Mononuclear cell (primary cell): Measurements from ENCODE around the gene C19orf44. TPM values are rescaled to one million over a fixed set of nuclear protein-coding genes. Genes with fewer than 3 reads are reported as not detected.
A peak's percentile ranks its signal among the peaks of the same experiment; 100 is the strongest.
"Not testable (repeated sequence)": the region's sequence is repeated elsewhere in the genome, so short reads cannot be mapped to it uniquely, and the experiment has no call there.

ENCODE experiments used
- H3K27me3 ChIP-seq: 2 replicates; pipeline ENCODE4 v1.6.0; 2011; ENCODE audit warnings: low read length, control low read depth; ENCODE audit not compliant: insufficient read depth
- H3K4me1 ChIP-seq: 2 replicates; pipeline ENCODE4 v1.5.1; 2011; ENCODE audit warnings: mild to moderate bottlenecking, low read length, control low read depth; ENCODE audit not compliant: insufficient read depth
- H3K4me3 ChIP-seq: 2 replicates; pipeline ENCODE4 v1.5.1; 2011; ENCODE audit warnings: mild to moderate bottlenecking, low read length, moderate library complexity
- H3K9me3 ChIP-seq: 2 replicates; pipeline ENCODE4 v1.5.1; 2011; ENCODE audit warnings: low read depth, mild to moderate bottlenecking, control low read depth, low read length
- total RNA-seq: library from RNA; depleted of rRNA; stranded (reverse); fragments of >200 nt; gene quantifications from one replicate; pipeline ENCODE4 v1.2.3, GENCODE V29; 2012

The C19orf44 gene
- total RNA-seq, 1 donor: 0.10 TPM

- no peaks in the 10 kb centered on the region for H3K9me3 ChIP-seq
- H3K4me3 ChIP-seq: no peak overlapping the region
- no peaks in the 10 kb centered on the region for H3K27me3 ChIP-seq
- peaks cover 8% of the 10 kb centered on the region for H3K4me1 ChIP-seq
Observed at GRCh38 chr19:16535381-16535780, 39.2 kb downstream of the C19orf44 start.

DNA sequence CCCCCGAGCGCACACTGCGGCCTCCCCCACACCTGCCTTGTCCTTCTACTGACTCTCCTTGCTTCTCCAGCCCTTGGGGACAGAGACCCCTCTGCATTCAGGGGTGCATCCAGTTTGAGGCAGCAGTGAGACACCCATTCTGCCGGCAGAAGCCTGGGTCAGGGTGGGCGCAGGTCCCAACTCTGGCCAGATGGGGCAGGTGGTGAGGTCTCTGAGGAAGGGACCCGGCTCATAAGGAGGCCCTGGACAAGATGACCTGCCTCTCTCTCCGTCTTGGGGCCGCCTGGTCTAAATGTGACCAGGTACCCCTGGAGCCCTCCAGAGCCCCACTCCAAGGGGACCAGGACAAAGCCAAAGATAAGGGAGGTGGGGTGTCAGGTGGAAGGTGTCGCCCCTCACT lies 39.9 kb downstream of the C19orf44 start:
- Histone ChIP-seq H3K4me3 (no peak overlapping the region), H3K4me1 (peaks cover 16% of the 10 kb centered on the region), H3K9me3 (no peaks in the 10 kb centered on the region), H3K27me3 (no peaks in the 10 kb centered on the region)

DNA sequence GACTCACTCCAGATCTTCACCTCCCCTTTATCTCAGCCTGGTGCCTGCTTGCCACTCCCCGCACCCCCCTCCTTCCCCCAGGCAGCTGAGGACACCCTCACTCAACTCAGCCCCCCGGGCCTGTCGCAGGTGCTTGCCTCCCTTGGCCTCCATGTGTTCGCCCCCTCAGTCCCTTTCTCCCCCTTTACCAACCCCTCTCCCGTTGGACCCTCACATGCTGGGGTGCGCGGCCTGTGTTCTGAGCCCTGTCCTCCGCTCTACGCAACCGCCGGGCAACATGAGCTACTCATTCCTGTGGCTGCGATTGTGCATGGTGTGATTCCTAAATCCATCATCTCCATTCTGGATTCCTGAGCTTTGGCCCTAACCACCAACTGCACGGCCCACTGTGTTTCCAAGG lies 40.9 kb downstream of the C19orf44 start:
- Histone ChIP-seq H3K27me3 (no peaks in the 10 kb centered on the region), H3K4me1 (peaks cover 24% of the 10 kb centered on the region), H3K9me3 (no peaks in the 10 kb centered on the region), H3K4me3 (no peak overlapping the region)

- Histone ChIP-seq H3K4me3 (peak overlapping the region; percentile 94), H3K4me1 (peaks cover 48% of the 10 kb centered on the region), H3K27me3 (no peaks in the 10 kb centered on the region), H3K9me3 (no peaks in the 10 kb centered on the region)
Observed at GRCh38 chr19:16540948-16541347, 44.8 kb downstream of the C19orf44 start.

DNA sequence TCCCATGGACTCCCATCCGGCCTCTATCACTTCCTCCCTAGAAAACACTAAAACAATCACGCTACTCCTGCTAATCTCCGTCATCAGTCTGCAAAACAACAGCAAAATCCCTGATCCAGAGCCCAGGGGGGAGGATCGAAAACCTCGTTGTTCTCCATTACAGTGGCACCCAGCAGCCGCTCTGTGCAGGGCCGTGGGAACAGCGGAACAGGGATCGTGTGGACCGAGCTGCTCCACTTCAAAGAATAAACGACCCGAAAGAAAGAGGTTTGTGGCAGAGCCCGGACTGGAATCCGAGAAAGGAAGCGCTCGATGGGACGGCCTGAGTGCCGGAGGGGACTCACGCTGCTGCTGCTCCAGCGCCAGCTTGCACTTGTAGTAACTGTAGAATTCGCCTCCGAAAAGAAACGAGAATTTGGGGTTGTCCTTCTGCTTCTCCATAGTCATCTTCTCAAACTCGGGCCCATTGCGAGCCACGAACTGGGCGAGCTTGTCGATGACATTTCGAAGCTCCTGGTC lies 45.4 kb downstream of the C19orf44 start:
- Histone ChIP-seq H3K4me3 (peak overlapping the region; percentile 94), H3K27me3 (no peaks in the 10 kb centered on the region), H3K4me1 (peaks cover 48% of the 10 kb centered on the region), H3K9me3 (no peaks in the 10 kb centered on the region)

GRCh38 chr19:16542045-16542909 lies 46.1 kb downstream of the C19orf44 start, which contains the start of gene CHERP:
CHERP (minus strand) TSS chr19:16542437; CDS start chr19:16542378, 59 bp downstream.
- Histone ChIP-seq H3K27me3 (no peaks in the 10 kb centered on the region), H3K4me1 (peaks cover 48% of the 10 kb centered on the region), H3K4me3 (peak within 1 kb of the TSS; percentile 94), H3K9me3 (no peaks in the 10 kb centered on the region)

DNA sequence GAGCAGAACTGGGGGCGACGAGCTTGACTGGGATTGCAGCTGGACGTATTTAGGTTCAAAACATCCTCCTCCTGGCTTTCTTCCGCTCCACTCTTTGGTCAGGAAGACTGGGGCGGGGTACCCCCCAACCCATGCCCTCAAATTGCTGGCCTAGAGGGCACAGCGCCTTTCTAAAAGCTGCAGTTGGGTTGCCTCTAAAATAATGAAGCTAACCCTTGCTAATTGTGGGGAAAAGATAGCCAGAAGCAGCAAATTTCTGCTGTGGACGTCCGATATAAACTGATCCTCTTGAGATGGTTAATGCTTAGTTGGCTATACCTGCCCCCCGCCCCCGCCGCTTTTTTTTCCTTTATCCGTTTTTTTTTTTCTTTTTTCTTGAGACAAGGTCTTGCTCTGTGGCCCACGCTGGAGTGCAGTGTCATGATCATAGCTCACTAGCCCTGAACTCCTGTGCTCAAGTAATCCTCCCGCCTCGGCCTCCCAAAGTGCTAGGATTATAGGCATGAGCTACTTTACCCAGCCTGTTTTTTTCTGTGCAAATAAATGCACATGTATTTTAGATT lies 46.8 kb downstream of the C19orf44 start:
- H3K27me3 ChIP-seq: no peaks in the 10 kb centered on the region
- peak overlapping the region; percentile 94 for H3K4me3 ChIP-seq
- no peaks in the 10 kb centered on the region for H3K9me3 ChIP-seq
- H3K4me1 ChIP-seq: peaks cover 53% of the 10 kb centered on the region

- H3K9me3 ChIP-seq, H3K27me3 ChIP-seq, H3K4me3 ChIP-seq: not testable (repeated sequence)
- H3K4me1 ChIP-seq: peaks cover 54% of the 10 kb centered on the region
Observed at GRCh38 chr19:16543734-16544133, 47.5 kb downstream of the C19orf44 start.

GRCh38 chr19:16544473-16545231 lies 48.5 kb downstream of the C19orf44 start:
- H3K4me1 ChIP-seq: peaks cover 50% of the 10 kb centered on the region
- H3K4me3 ChIP-seq: no peak overlapping the region
- H3K27me3 ChIP-seq: no peaks in the 10 kb centered on the region
- no peaks in the 10 kb centered on the region for H3K9me3 ChIP-seq

DNA sequence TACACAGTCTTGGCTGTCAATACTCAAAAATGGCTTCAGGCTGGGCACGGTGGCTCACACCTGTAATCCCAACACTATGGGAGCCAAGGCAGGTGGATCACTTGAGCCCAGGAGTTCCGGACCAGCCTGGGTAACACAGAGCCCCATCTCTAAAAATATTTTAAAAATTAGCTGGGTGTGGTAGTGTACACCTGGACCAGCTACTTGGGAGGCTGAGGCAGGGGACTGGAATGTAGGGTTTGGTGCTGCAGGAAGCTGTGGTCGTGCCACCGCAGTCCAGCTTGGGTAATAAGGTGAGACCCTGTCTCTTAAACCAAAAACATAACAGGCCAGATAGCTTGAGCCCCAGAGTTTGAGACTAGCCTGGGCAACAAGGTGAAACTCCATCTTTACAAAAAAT lies 52.8 kb downstream of the C19orf44 start:
- Histone ChIP-seq H3K9me3 (no peaks in the 10 kb centered on the region), H3K4me3 (no peak overlapping the region), H3K27me3 (no peaks in the 10 kb centered on the region), H3K4me1 (peaks cover 17% of the 10 kb centered on the region)

GRCh38 chr19:16551902-16552301 lies 55.7 kb downstream of the C19orf44 start:
- not testable (repeated sequence) for H3K4me3 ChIP-seq, H3K4me1 ChIP-seq, H3K27me3 ChIP-seq, H3K9me3 ChIP-seq

GRCh38 chr19:16554776-16555175 lies 58.6 kb downstream of the C19orf44 start:
- Histone ChIP-seq H3K4me3 (no peak overlapping the region), H3K9me3 (no peaks in the 10 kb centered on the region), H3K4me1 (no peaks in the 10 kb centered on the region), H3K27me3 (no peaks in the 10 kb centered on the region)

DNA sequence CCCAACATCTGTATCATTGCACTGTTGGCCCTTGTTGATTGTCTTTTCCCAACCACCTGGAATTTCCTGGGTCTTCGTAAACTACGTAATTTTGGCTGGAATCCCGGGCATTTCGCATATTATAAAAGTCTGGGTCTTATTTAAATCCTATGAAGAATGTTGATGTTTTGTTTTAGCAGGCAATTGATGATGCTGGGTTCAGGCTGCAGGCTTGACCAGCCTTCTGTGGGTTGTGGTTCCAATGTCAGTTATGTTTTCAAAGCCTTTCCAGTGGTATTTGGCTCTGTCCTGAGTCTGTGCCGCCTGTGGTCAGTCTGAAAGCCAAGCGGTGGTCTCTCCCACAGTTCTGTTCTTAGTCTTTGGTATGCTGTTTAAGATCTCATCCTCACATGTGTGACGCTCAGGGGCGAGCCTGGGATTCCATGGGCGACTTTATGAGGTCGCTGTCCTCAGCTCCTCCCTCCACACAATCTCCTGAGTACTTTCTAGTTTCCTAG lies 63.6 kb downstream of the C19orf44 start:
- no peak overlapping the region for H3K4me3 ChIP-seq

GRCh38 chr19:16561382-16561781 lies 65.2 kb downstream of the C19orf44 start:
- no peak overlapping the region for H3K4me3 ChIP-seq
- H3K9me3 ChIP-seq: no peaks in the 10 kb centered on the region
- H3K4me1 ChIP-seq: peaks cover 11% of the 10 kb centered on the region
- no peaks in the 10 kb centered on the region for H3K27me3 ChIP-seq

More for the DNA sequence above, 63.6 kb downstream of the C19orf44 start:
- H3K4me1 ChIP-seq: no peaks in the 10 kb centered on the region
- H3K9me3 ChIP-seq: no peaks in the 10 kb centered on the region
- H3K27me3 ChIP-seq: no peaks in the 10 kb centered on the region

DNA sequence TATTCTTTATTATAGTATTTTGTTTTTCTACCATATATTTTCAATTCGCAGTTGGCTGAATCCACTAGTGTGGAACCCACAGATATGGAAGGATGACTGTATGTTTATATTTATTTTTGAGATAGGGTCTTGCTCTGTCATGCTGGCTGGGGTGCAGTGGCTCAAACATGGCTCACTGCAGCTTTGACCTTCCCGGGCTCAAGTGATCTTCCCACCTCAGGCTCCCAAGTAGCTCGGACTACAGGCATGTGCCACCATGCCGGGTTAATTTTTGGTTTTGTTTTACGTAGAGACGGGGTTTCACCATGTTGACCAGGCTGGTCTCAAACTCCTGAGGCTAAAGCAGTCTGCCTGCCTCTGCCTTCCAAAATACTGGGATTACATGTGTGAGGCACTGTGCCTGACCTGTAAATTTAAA lies 66.4 kb downstream of the C19orf44 start:
- Histone ChIP-seq H3K4me1 (peaks cover 24% of the 10 kb centered on the region), H3K4me3 (no peak overlapping the region), H3K9me3 (no peaks in the 10 kb centered on the region), H3K27me3 (no peaks in the 10 kb centered on the region)
